GM18499 (cell line): ENCODE measurements around the gene DEGS2.

ENCODE experiments used
- ATAC-seq: cut with Tn5 transposase; IDR thresholded peaks from one replicate; pipeline ENCODE4 v1.9.1; 2021; ENCODE audit warnings: moderate number of reproducible peaks; ENCODE audit not compliant: insufficient read depth, unreplicated experiment

Gene DEGS2

GRCh38 chr14:100102156-100102785 lies 57.2 kb downstream of the DEGS2 start:
- ATAC-seq: no peak

GRCh38 chr14:100100032-100100703 lies 59.3 kb downstream of the DEGS2 start:
- no peak for ATAC-seq

- no peak for ATAC-seq
These were observed 61.3 kb downstream of the DEGS2 start for GRCh38 chr14:100098171-100098570.

- ATAC-seq: no peak
These were observed 62.8 kb downstream of the DEGS2 start for GRCh38 chr14:100096656-100097055.
